Left renal pelvis (tissue), 4 donors: ENCODE measurements around the gene RTP5. TPM values are rescaled to one million over a fixed set of nuclear protein-coding genes. Genes with fewer than 3 reads are reported as not detected.
"Not testable (repeated sequence)": the region's sequence is repeated elsewhere in the genome, so short reads cannot be mapped to it uniquely, and the experiment has no call there.

ENCODE experiments used
- DNase-seq, 4 donors: peaks; one replicate each; pipeline ENCODE4 v3.0.0-alpha.2; 2013; ENCODE audit warnings: low read depth in 4 of 4, low spot score in 3 of 4
- polyA plus RNA-seq, 4 donors: library from polyadenylated mRNA; unstranded; fragments of 120-200 nt; gene quantifications; one replicate each; pipeline ENCODE4 v1.2.1, GENCODE V29; 2013; ENCODE audit not compliant: insufficient read length in 4 of 4

Gene RTP5
- not detected for polyA plus RNA-seq

DNA sequence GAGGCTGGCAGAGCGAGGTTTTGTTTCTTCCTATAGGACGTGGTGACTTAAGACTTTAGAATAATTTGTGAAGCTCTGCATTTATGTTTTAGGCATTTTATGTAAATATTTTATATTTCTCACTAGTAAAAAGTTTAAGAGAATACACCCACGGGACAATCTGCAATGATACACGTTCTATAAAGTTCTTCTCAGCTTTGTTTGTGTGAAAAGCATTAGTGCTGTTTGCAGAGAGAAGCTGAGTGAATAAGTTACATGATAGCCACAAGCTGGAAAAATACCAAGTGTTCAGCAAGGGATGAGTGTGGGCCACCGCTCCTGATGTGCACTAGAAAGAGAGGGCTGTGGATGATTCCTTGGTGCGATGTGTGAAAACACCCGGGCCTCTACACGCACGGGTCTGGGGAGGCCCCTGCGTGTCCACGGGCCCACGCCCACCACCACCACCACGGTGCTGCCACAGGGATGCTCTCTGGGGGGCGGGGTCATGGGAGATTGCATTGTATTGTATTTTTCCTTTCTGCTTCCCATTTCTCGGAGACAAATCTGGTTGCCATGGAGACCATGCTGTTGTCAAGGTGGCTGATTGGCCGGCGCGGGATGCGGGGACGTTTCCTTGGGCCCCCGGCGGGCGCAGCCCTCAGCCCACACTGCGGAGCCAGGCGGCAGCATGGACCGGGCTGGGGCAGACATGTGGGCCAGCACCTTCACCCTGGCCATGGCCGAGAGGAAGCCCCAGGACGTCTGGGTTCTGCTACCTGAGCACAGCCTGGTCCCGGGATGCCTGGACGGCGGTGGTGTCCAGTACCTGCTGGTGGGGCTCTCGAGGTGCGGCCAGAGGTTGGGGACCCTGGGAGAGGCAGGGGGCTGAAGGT, at the start of gene RTP5:
RTP5 (plus strand) TSS at position 643 of the 875 bp plus-strand sequence; CDS start at position 671, 28 bp downstream.
- no peak for DNase-seq

GRCh38 chr2:241819947-241820624, 49.4 kb upstream of the RTP5 start:
- not testable (repeated sequence) for DNase-seq

DNA sequence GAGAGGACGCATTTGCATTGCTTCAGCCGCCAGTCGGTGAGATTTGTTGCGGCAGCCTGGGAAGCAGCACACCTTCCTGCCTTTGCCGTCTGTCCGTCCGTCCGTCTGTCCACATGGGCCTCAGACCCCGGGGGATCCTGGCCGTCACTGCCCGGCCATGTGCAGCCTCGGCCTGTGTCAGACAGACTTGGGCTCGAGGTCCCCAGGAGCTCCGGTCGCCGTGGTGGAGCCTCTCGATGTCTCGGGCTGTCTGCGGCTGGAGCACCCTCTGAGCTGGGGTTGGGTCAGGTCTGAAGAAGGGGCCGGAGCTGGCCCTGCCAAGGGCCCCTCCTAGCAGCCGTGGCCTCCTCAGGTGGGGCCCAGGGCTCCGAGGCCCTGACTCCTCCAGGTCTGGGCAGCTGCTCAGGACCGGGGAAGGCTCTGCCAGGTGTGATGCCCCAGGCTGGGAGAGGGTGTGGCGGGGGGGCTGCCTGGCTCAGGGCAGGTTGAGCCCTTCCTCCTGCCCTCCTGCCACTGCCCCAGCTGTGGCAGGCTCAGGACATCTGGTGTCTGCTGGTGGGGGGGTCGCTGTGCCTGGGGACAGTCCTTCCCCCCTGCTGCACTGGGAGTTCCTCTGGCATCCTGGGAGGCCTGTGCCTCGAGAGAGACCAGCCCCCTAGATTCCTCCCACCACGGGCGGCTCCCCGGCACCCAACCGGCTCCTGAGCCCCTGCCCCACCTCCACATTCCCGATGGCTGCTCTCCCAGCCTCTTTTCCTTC, 48.7 kb upstream of the RTP5 start:
- DNase-seq: no peak

- no peak for DNase-seq
These were observed 47.9 kb upstream of the RTP5 start for GRCh38 chr2:241821460-241822263.

- no peak for DNase-seq
These were observed 47.3 kb upstream of the RTP5 start for GRCh38 chr2:241822264-241822623.

DNA sequence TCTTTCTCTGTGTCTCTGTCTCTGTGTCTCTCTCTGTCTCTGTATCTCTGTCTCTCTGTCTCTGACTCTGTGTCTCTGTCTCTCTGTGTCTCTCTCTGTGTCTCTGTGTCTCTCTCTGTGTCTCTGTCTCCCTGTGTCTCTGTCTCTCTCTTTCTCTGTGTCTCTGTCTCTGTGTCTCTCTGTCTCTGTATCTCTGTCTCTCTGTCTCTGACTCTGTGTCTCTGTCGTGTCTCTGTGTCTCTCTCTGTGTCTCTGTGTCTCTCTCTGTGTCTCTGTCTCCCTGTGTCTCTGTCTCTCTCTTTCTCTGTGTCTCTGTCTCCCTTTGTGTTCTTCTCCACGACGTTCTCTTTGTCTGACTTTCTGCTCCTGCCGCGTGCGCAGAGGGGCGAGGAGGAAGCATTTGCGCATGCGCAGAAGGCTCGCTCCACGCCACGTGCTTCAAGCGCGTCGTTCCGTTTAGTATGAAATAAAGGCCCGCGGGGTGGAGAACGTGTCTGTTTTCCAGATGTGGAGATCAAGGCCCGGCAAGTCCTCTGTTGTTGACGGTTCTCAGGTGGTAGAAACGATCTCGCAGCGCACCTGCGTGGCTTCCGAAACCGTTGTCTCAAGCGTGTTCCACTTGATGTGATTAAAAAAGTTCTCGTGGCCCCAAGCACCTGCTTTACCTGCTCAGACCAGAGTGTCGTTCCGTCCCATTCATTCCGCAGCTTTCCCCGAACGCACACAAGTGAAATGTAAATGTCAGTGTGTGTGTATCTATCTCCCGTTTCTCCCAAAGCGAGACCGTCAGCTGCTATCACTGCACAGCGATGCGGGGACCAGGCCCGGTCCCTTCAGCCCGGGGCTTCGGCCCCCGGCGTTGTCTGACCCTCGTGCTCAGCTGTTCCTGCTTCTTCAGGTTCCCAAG, 45.7 kb upstream of the RTP5 start:
- not testable (repeated sequence) for DNase-seq

DNA sequence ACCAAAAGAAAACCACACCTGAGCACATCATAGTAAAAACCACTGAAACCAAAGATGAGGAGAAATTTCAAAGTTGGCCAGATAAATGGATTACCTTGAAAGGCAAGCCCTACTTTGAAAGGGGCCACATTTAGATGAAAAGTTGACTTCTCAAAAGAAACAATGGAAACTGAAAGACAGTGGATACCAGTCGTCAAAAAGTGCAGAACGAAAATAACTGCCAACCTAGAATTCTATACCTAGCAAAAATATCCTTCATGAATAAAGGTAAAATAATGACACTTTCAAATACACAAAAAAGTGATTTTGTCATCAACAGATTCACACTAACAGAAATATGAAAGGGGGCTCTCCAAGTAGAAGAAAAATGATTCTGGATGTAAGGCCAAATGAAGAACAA, 42.1 kb upstream of the RTP5 start:
- no peak for DNase-seq

GRCh38 chr2:241833101-241833663, 36.3 kb upstream of the RTP5 start:
- DNase-seq: peak in 1 of 4 donors; percentile 27

- not testable (repeated sequence) for DNase-seq
These were observed 35.6 kb upstream of the RTP5 start for GRCh38 chr2:241833756-241834526.

DNA sequence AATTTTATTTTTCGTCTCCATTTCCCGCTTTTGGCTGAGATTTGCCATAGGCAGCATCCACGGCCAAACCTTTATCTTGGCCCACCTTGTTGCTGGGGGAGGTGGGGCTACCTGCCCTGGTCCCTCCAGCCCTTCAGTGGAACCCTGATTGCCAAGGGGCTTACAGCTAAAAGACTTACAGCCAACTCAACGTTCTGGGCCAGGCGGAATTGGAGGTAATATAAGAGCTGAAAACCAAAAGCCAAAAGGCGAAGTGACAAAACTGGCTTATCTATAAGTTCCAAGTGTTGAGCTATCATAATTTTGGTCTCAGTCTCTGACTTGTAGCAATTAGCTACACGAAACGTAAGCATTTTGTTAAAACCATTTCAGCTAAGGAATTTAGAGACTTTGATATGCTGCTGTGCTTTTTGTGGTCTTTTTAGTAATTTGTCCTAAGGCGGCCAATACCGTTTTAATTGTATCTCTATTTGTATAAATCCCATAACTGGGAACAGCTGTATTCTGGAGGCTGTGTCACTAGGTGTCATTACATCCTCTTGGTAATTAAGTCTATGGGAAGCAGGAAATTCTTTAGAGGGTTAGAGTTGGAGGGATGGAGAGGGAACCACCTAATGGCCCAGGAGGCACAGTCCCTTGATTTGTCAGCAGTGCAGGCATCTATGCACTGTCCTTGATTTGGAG, 34.9 kb upstream of the RTP5 start:
- DNase-seq: no peak

DNA sequence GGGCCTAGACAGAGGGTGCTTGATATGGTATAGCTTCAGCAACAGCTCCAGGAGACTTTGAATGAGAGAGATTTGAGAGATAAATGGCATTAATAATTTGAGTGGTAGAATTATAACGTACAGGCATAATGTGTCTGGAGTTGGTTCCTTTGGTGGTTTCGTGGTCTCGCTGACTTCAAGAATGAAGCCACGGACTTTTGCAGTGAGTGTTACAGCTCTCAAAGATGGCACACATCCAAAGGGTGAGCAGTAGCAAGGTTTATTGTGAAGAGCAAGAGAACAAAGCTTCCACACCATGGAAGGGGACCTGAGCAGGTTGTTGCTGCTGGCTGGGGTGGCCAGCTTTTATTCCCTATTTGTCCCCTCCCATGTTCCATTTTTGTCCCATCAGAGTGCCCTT, 33.9 kb upstream of the RTP5 start:
- DNase-seq: no peak

DNA sequence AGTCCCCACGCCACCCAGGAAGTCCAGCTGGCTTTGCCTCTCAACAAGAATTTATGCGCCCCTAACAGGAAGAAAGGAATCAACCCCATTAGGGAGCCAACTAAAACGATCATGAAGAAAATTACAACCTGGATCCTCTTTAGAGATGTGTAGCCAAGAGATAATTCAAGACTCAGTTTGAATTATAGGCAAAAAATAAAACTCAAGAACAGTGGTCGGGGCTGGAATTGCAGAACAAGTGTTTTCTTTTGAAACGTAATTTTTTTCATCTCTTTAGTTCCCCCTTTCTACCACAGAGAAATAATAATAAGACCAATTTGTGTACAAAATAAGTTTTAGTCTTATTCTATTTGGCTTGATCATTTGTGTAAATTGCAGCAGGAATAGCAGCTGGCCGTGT, 33.2 kb upstream of the RTP5 start:
- DNase-seq: no peak

GRCh38 chr2:241837197-241837965, 32.1 kb upstream of the RTP5 start:
- DNase-seq: no peak

DNA sequence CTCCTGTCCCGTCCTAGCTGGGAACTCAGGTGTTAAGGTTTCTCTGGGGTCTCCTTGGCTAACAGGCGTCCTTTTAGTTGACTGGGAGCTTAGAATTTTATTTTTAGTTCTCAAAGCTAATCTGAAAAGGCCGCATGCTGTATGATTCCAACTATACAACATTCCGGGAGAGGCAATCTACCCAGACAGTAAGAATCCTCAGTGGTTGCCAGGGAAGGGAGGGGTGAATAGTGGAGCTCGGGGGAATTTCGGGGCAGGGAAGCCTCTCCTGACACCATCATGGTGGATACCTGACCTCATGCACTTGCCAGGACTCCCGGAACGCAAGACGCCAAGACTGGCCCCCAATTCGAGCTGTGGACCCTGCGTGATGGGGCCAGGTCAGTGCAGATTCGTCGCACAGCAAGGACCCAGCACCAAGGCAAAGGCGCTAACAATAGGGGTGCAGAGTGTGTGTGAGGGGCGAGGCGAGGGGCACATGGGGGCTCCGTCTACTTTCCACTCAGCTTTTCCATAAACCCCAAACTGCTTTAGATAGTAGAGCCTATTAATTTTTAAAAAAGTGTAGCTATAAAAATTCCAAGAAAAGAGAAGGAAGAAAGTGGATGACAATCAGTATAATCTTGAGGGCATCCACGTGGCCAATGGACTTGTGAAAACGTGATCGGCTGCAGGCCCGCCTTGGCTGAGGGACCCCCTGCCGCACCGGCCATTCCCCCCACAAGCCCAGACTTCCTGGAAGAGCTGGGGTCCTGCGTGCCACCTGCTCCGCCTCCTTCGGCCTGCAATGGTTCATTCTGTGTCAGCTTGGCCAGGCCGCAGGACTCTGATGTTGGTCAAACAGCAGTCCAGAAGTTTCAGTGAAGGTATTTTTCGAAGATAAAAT, 28.1 kb upstream of the RTP5 start:
- DNase-seq: no peak

GRCh38 chr2:241842067-241842415, 27.5 kb upstream of the RTP5 start:
- DNase-seq: no peak

GRCh38 chr2:241842620-241843211, 26.8 kb upstream of the RTP5 start:
- no peak for DNase-seq
